ENCODE results near the gene KCTD12. TPM values are rescaled to one million over a fixed set of nuclear protein-coding genes. Genes with fewer than 3 reads are reported as not detected.

KCTD12 gene
- total RNA-seq, 1 experiment from 2014 or later: 6.7 TPM

- CTCF ChIA-PET: no interaction called here
- Mint-ChIP-seq H3K27me3 (ENCODE audit: low read depth) (no peaks in the 10 kb centered on the region), H3K4me1 (no peaks in the 10 kb centered on the region), H3K4me3 (no peak overlapping the region), H3K27ac (no peak overlapping the region), H3K36me3 (no peaks in the 10 kb centered on the region), H3K9me3 (peaks cover 10% of the 10 kb centered on the region)
- ATAC-seq (no peak), DNase-seq (ENCODE audit: low spot score) (no peak)
- POLR2A ChIA-PET: no interaction called here
- TF ChIP-seq SMAD3 (CRISPR knock-in tag; IDR thresholded peaks at IDR 0.05; ENCODE audit: borderline replicate concordance): no peak
- no peak for TF ChIP-seq ZNF232 (CRISPR knock-in tag; IDR thresholded peaks at IDR 0.05)
- TF ChIP-seq, protein P1, sequence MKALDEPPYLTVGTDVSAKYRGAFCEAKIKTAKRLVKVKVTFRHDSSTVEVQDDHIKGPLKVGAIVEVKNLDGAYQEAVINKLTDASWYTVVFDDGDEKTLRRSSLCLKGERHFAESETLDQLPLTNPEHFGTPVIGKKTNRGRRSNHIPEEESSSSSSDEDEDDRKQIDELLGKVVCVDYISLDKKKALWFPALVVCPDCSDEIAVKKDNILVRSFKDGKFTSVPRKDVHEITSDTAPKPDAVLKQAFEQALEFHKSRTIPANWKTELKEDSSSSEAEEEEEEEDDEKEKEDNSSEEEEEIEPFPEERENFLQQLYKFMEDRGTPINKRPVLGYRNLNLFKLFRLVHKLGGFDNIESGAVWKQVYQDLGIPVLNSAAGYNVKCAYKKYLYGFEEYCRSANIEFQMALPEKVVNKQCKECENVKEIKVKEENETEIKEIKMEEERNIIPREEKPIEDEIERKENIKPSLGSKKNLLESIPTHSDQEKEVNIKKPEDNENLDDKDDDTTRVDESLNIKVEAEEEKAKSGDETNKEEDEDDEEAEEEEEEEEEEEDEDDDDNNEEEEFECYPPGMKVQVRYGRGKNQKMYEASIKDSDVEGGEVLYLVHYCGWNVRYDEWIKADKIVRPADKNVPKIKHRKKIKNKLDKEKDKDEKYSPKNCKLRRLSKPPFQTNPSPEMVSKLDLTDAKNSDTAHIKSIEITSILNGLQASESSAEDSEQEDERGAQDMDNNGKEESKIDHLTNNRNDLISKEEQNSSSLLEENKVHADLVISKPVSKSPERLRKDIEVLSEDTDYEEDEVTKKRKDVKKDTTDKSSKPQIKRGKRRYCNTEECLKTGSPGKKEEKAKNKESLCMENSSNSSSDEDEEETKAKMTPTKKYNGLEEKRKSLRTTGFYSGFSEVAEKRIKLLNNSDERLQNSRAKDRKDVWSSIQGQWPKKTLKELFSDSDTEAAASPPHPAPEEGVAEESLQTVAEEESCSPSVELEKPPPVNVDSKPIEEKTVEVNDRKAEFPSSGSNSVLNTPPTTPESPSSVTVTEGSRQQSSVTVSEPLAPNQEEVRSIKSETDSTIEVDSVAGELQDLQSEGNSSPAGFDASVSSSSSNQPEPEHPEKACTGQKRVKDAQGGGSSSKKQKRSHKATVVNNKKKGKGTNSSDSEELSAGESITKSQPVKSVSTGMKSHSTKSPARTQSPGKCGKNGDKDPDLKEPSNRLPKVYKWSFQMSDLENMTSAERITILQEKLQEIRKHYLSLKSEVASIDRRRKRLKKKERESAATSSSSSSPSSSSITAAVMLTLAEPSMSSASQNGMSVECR (CRISPR knock-in tag; IDR thresholded peaks at IDR 0.05; ENCODE audit: borderline replicate concordance): no peak
- no peak for TF ChIP-seq JAZF1 (CRISPR knock-in tag; IDR thresholded peaks at IDR 0.05)
- TF ChIP-seq ZNF138 (CRISPR knock-in tag; conservative IDR thresholded peaks at IDR 0.05): no peak
- no peak for TF ChIP-seq SMAD4 (CRISPR knock-in tag; IDR thresholded peaks at IDR 0.05)
- no peak for TF ChIP-seq NR3C1 (CRISPR knock-in tag; conservative IDR thresholded peaks at IDR 0.05; ENCODE audit: low read depth)
- TF ChIP-seq, protein P2, sequence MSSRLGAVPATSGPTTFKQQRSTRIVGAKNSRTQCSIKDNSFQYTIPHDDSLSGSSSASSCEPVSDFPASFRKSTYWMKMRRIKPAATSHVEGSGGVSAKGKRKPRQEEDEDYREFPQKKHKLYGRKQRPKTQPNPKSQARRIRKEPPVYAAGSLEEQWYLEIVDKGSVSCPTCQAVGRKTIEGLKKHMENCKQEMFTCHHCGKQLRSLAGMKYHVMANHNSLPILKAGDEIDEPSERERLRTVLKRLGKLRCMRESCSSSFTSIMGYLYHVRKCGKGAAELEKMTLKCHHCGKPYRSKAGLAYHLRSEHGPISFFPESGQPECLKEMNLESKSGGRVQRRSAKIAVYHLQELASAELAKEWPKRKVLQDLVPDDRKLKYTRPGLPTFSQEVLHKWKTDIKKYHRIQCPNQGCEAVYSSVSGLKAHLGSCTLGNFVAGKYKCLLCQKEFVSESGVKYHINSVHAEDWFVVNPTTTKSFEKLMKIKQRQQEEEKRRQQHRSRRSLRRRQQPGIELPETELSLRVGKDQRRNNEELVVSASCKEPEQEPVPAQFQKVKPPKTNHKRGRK (CRISPR knock-in tag; IDR thresholded peaks at IDR 0.05; ENCODE audit: borderline replicate concordance): no peak
- no peak for TF ChIP-seq NR2C2 (CRISPR knock-in tag; IDR thresholded peaks at IDR 0.05)
- no peak for TF ChIP-seq ZNF416 (CRISPR knock-in tag; IDR thresholded peaks at IDR 0.05)
- TF ChIP-seq, protein P3, sequence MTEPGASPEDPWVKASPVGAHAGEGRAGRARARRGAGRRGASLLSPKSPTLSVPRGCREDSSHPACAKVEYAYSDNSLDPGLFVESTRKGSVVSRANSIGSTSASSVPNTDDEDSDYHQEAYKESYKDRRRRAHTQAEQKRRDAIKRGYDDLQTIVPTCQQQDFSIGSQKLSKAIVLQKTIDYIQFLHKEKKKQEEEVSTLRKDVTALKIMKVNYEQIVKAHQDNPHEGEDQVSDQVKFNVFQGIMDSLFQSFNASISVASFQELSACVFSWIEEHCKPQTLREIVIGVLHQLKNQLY (CRISPR knock-in tag; IDR thresholded peaks at IDR 0.05): no peak
- TF ChIP-seq GTF2I (CRISPR knock-in tag; conservative IDR thresholded peaks at IDR 0.05): no peak
- TF ChIP-seq GRHL2 (CRISPR knock-in tag; IDR thresholded peaks at IDR 0.05; ENCODE audit: insufficient replicate concordance, severe bottlenecking): no peak
- TF ChIP-seq, protein P4, sequence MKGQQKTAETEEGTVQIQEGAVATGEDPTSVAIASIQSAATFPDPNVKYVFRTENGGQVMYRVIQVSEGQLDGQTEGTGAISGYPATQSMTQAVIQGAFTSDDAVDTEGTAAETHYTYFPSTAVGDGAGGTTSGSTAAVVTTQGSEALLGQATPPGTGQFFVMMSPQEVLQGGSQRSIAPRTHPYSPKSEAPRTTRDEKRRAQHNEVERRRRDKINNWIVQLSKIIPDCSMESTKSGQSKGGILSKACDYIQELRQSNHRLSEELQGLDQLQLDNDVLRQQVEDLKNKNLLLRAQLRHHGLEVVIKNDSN (CRISPR knock-in tag; IDR thresholded peaks at IDR 0.05): no peak
- TF ChIP-seq FOXP1 (CRISPR knock-in tag; IDR thresholded peaks at IDR 0.05; ENCODE audit: borderline replicate concordance): no peak
- no peak for TF ChIP-seq STAT6 (CRISPR knock-in tag; conservative IDR thresholded peaks at IDR 0.05; ENCODE audit: low read depth)
These were observed 45.9 kb upstream of the KCTD12 start for GRCh38 chr13:76932076-76932475.

Data from WTC11 (cell line).